GM18505 (cell line): Measurements from ENCODE around the gene C3orf20.
"Not testable (repeated sequence)": the region's sequence is repeated elsewhere in the genome, so short reads cannot be mapped to it uniquely, and the experiment has no call there.

Source experiments
- ATAC-seq: cut with Tn5 transposase; IDR thresholded peaks from one replicate; pipeline ENCODE4 v1.9.1; 2021; ENCODE audit not compliant: unreplicated experiment
- POLR2A ChIP-seq: IDR thresholded peaks from 4 replicates; pipeline ENCODE4 v1.6.1; 2011; ENCODE audit warnings: borderline replicate concordance; ENCODE audit not compliant: insufficient read depth, insufficient read length; ENCODE audit errors: extremely low read depth

The C3orf20 gene

DNA sequence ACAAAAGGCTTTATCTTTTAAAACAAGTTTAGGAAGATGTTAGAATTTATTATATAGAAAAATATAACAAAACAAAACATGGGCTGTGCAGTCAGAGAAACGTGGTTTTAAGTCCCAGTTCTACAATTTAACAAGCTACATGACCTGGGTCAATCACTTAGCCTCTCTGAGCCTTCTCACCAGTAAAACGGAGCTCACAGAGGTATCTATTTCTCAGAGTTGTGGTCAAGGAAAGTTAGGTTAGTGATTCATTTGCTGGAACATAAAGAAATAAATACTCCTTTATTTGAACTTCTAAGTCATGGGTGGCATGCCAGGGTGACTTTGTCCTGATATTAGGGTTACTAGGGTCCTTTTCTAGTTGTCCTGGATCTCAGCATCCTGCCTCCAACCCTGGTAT lies 34.2 kb upstream of the C3orf20 start:
- no peak for TF ChIP-seq POLR2A
- no peak for ATAC-seq

DNA sequence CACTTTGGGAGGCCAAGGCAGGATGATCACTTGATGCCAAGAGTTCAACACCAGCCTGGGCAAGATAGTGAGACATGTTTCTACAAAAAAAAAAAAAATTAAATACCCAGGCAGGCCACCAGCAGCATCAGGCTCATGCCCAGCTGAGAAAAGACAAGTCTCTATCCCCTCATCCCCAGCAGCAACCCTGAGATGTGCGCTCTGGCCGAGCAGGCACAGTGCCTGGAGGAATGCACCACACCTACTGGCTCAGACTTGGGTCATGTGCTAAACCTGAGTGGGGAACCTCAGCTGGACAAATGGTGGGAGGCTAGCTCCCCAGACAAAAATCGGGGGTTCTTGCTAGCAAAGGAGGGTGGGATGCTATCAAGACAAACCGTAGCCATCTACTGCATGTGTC lies 33.6 kb upstream of the C3orf20 start:
- ATAC-seq = no peak
- no peak for TF ChIP-seq POLR2A

DNA sequence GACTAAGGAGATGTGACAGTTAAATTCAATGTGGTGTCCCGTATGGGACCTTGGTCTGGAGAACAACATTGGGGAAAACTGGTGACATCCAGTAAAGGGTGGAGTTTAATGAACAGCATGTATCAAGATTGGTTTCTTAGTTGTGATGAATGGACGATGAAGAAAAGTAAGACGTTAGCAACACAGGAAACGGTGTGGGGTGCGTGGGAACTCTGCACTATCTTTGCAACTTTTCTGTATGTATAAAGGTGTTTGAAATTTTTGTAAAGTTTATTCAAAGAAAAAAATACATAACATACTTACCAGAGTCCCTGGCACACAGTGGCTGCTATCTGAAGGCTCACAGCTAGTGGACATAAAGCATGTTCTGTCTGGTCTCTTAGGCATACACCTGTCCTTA lies 29.5 kb upstream of the C3orf20 start:
- ATAC-seq = no peak
- TF ChIP-seq POLR2A = no peak

DNA sequence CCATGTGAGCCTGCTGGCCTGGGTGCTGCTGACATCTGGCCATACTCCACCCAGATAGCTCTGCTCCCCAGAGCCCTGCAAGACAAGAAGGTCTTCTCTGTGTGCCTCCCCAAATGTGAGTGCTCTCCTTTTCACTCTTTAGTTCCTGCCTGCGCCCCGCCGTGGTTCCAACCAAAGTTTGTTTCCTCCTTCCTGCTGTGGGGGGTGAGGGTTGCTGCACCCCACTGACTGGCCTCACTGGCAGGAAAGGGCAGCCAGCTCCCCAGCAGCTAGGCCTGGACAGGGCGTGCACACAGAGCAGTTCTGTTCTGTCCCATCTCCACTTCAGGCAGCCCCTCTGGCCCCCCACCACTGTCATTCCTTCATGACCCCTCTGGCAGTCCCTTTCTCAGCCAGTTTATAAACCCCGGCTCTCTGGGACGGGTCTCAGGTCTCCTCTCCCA lies 28.8 kb upstream of the C3orf20 start:
- no peak for TF ChIP-seq POLR2A
- ATAC-seq = no peak

DNA sequence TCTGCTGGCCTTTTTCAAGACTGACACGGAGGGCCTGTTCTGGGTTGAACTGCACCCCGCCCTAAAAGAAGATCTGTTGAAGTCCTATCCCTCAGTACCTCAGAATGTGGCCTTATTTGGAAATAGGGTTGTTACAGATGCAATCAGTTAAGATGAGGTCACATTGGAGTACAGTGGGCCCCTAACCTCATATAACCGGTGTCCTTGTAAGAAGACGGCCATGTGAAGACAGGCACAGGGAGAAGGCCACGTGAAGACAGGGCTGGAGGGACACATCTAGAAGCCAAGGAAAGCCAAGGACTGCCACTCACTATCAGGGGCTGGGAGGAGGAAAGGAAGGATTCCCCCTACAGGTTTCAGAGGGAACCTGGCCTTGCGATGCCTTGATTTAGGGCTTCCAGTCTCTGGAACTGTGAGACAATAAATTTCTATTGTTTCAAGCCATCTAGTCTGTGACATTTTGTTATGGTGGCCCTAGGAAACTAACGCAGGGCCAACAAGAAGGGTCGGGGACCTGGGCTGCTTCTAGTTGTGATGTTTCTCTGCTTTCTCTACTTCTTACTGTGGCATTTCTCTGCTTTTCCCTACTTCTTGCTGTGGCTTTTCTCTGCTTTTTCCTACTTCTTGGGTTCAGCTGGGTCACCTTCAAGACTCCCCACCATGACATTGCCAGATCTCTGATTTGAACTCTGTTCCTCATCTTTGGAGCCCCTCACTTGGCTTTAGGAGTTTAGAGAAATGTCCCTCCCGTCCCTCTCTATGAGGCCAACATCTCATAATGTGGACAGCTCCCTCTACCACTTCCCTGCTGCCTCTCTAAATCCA lies 28.1 kb upstream of the C3orf20 start:
- ATAC-seq = no peak
- TF ChIP-seq POLR2A = no peak

DNA sequence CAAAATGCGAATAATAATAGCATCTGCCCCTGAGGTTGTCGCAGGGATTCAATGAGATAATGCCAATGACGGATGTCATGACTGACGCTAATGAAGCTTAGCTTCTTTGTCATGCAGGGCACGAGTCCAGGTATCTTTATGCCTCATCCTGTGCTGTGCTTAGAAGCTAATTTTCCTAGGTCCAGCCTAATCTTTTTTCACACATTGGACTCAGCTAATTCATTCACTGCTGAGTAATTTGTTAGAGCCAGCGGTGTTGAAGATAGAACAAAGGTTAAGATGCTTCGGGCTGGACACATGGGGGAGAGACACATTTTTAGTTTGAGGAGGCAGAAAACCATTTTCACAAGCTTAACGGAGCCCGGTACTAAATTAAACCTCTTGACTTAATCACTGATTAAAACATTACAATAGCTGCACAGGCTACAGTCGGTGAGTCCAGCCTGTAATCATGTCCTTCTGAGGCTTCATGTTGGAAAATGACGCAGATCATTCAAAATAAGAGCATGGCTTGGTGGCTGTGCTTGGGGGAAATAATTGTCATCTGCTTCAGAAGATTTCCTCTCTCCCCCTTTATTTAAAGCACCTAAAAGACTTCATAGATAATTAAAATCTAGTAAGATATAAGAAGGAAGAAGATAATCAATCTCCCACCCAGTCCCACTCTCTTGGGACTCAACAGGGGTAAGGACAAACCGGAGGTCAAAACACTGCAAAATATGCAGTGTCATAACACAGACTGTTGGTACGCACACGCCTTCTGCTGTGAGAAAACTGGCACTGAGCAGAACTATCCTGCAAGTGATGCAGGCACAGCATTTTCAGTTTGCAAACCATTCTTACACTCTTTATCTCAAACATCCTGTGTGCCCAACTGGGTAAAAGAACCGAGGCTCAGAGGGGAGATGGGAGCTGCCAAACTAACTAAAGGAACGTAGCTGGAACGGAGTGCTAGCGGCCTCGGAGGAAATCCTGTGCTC lies 26.7 kb upstream of the C3orf20 start:
- TF ChIP-seq POLR2A = no peak

GRCh38 chr3:14649466-14649865 lies 25.5 kb upstream of the C3orf20 start:
- TF ChIP-seq POLR2A = no peak
- ATAC-seq = no peak

More for the DNA sequence above, 26.7 kb upstream of the C3orf20 start:
- no peak for ATAC-seq

GRCh38 chr3:14650193-14650592 lies 24.7 kb upstream of the C3orf20 start:
- TF ChIP-seq POLR2A = no peak
- no peak for ATAC-seq

DNA sequence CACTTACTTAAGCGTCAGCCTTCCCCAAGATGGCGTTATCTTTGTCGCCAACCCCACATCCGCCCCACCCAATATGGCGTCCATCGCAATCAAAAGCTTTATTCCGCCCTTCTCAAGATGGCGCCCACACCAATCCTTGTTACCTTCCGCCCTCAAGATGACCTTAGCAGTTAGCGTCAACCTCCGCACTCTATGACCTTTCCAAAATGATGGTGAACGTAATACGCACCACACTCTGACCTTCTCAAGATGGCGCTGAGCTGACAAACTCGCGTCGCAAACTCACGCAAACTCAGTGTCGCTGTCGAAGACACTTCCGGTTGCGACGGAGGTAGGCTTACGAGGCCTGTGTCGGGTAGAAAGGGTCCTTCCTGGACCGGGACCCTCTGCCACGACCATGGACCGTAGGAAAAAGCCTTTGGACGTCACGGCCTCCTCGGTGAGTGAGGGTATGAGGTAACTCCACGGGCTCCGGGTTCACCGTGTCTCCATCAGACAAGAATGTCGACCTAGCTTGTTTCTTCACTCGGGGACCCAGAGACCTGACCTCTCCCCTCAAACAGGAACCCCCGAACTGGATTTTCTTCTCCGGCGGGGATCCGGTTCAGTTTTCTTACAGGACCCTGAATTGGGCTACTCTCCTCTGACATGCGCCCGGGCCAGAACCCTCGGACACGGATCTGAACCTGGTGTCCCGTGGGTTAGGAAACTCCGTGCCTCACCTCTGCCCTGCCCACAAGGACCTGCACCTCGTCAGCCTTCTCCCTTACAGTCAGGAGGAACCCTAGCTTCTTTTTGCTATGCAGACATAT lies 23.3 kb upstream of the C3orf20 start, which contains the start of gene CCDC174:
Gene CCDC174 (plus strand): TSS at position 323 of the 812 bp plus-strand sequence. CDS start 75 bp downstream, at position 398.
- peak; percentile 98 for TF ChIP-seq POLR2A

DNA sequence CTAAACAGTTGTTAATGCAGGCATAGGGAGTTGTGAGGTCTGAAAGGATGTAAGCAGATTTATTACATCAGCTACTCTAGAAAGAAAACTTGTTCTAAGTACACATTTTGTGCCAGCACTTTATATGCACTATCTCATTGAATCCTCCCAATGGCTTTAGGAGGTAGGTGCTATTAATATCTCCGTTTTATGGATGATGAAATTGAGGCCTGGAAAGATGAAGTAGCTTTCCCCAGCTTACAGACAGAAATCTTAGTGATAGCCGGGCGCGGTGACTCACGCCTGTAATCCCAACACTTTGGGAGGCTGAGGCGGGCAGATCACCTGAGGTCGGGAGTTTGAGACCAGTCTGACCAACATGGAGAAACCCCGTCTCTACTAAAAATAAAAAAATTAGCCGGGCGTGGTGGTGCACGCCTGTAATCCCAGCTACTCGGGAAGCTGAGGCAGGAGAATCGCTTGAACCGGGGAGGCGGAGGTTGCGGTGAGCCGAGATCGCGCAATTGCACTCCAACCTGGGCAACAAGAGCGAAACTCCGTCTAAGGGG lies 22.5 kb upstream of the C3orf20 start:
- ATAC-seq = not testable (repeated sequence)

More for the DNA sequence above, 23.3 kb upstream of the C3orf20 start, which contains the start of gene CCDC174:
- ATAC-seq = peak; percentile 99

GRCh38 chr3:14657579-14657978 lies 17.4 kb upstream of the C3orf20 start:
- no peak for TF ChIP-seq POLR2A
- no peak for ATAC-seq

DNA sequence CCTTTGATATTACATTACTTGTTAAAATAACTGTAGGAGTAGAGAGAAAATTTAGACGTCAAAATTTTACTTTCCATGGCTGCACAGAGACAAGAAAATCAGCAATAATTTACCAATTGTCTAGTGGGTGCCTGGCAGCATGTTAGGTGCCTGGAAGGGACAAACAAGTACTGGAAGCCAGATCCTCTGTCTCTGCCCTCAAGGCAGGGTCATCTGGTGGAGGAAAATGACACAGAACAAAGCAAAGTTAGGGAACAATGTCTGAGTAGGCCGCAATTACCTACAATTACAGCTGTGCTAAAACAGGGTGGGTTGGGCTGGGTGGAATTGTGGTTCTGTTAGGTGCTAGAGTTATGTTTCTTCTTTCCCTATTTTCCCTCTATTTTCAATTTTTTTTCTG lies 16.0 kb upstream of the C3orf20 start:
- TF ChIP-seq POLR2A = no peak
- ATAC-seq = no peak
